B cell (primary cell): ENCODE data around the gene LRRC72.

ENCODE experiments used
- CTCF ChIP-seq: fragments of 200-600 bp; IDR thresholded peaks from one replicate; pipeline ENCODE4 v1.8.0; 2022; ENCODE audit warnings: antibody characterized with exemption, mild to moderate bottlenecking
- EZH2 ChIP-seq: IDR thresholded peaks from 2 replicates; pipeline ENCODE4 v1.6.1; 2012; ENCODE audit warnings: borderline replicate concordance, low read depth, mild to moderate bottlenecking, moderate library complexity, low read length; ENCODE audit not compliant: insufficient read depth, poor library complexity, severe bottlenecking

- TF ChIP-seq EZH2 (no peak), CTCF (no peak)
Observed at GRCh38 chr7:16526742-16527540, at the start of gene LRRC72.
